K562 (cell line): Measurements from ENCODE around the gene PTRHD1. TPM values are rescaled to one million over a fixed set of nuclear protein-coding genes. Genes with fewer than 3 reads are reported as not detected.

Source experiments
- ATF1 ChIP-seq, 2 experiments: fragments of 450-650 bp in 1 of 2; IDR thresholded peaks; 2 replicates each; pipeline ENCODE4 v1.6.1; 2016; ENCODE audit warnings: missing compliant biosample characterization in 1 of 2, missing genetic modification characterization in 1 of 2
- CHD1 ChIP-seq: fragments of 200-600 bp; sonication (generic); IDR thresholded peaks from one replicate; pipeline ENCODE4 v1.6.1; 2012; ENCODE audit warnings: mild to moderate bottlenecking, moderate library complexity, low read length, inconsistent platforms
- CHD4 ChIP-seq: fragments of 200-600 bp; sonication (generic); IDR thresholded peaks from 3 replicates; pipeline ENCODE4 v1.6.1; 2012; ENCODE audit warnings: low read depth, mild to moderate bottlenecking, mixed read lengths, low read length, inconsistent platforms; ENCODE audit not compliant: insufficient read depth, insufficient replicate concordance, poor library complexity, severe bottlenecking
- CREB1 ChIP-seq, 2 experiments: sonication (generic) in 1 of 2; formaldehyde crosslinking in 1 of 2; IDR thresholded peaks; 2 replicates each; pipeline versions ENCODE4 v1.6.1 to v1.8.0; 2012 to 2022; ENCODE audit warnings: inconsistent platforms in 1 of 2, mild to moderate bottlenecking in 1 of 2, missing genetic modification reagents in 1 of 2, moderate library complexity in 1 of 2
- CREBBP ChIP-seq: IDR thresholded peaks from one replicate; pipeline ENCODE4 v1.6.1; 2012; ENCODE audit warnings: low read depth, mild to moderate bottlenecking, control low read depth, inconsistent platforms, low read length
- DACH1 ChIP-seq: fragments of 450-650 bp; IDR thresholded peaks from 2 replicates; pipeline ENCODE4 v1.6.1; 2018; ENCODE audit not compliant: partially characterized antibody
- ETS2 ChIP-seq: IDR thresholded peaks from 2 replicates; pipeline ENCODE4 v1.6.1; 2016; ENCODE audit warnings: borderline replicate concordance, missing genetic modification characterization, mild to moderate bottlenecking, moderate library complexity, missing compliant biosample characterization; ENCODE audit not compliant: poor library complexity, severe bottlenecking
- ETV1 ChIP-seq: fragments of 450-650 bp; conservative IDR thresholded peaks from 2 replicates; pipeline ENCODE4 v1.6.1; 2016; ENCODE audit warnings: missing genetic modification characterization, control low read depth, low read depth, missing compliant biosample characterization
- FOXA3 ChIP-seq, 2 experiments: fragments of 450-650 bp in 1 of 2; sonication (generic) in 1 of 2; formaldehyde crosslinking; IDR thresholded peaks in 1 of 2; conservative IDR thresholded peaks in 1 of 2; 2 replicates each; pipeline versions ENCODE4 v1.4.0 to v1.8.0; 2020 to 2022; ENCODE audit warnings: mild to moderate bottlenecking in 2 of 2, missing genetic modification reagents in 1 of 2
- KAT2B ChIP-seq: IDR thresholded peaks from one replicate; pipeline ENCODE4 v1.6.1; 2012; ENCODE audit warnings: low read depth, mild to moderate bottlenecking, control low read depth, inconsistent platforms, low read length, moderate library complexity
- KLF1 ChIP-seq: fragments of 450-650 bp; IDR thresholded peaks from 2 replicates; pipeline ENCODE4 v1.6.1; 2016; ENCODE audit warnings: missing genetic modification characterization, missing compliant biosample characterization
- MAFF ChIP-seq: IDR thresholded peaks from 2 replicates; pipeline ENCODE4 v1.6.1; 2012; ENCODE audit warnings: low read length, improper control_type of control experiment
- MAFG ChIP-seq: fragments of 450-650 bp; conservative IDR thresholded peaks from 2 replicates; pipeline ENCODE4 v1.6.1; 2016; ENCODE audit warnings: missing genetic modification characterization, missing compliant biosample characterization
- MEIS2 ChIP-seq: fragments of 450-650 bp; IDR thresholded peaks from 2 replicates; pipeline ENCODE4 v1.6.1; 2014; ENCODE audit warnings: mild to moderate bottlenecking; ENCODE audit not compliant: partially characterized antibody
- PRPF4 ChIP-seq: fragments of 200-400 bp; formaldehyde crosslinking; IDR thresholded peaks from one replicate; pipeline ENCODE4 v1.6.1; 2017; ENCODE audit warnings: low read length, low read depth, mild to moderate bottlenecking; ENCODE audit not compliant: insufficient read depth, poor library complexity, severe bottlenecking
- PYGO2 ChIP-seq: fragments of 450-650 bp; IDR thresholded peaks from 2 replicates; pipeline ENCODE4 v1.6.1; 2016; ENCODE audit warnings: mild to moderate bottlenecking, missing genetic modification characterization, moderate library complexity, missing compliant biosample characterization
- RBM14 ChIP-seq: fragments of 200-400 bp; formaldehyde crosslinking; IDR thresholded peaks from 2 replicates; pipeline ENCODE4 v1.6.1; 2018; ENCODE audit warnings: low read depth, mild to moderate bottlenecking, low read length, moderate library complexity, borderline replicate concordance; ENCODE audit not compliant: insufficient read depth
- SAP30 ChIP-seq: fragments of 200-600 bp; sonication (generic); IDR thresholded peaks from 2 replicates; pipeline ENCODE4 v1.6.1; 2012; ENCODE audit warnings: borderline replicate concordance, low read depth, mild to moderate bottlenecking, moderate library complexity, low read length, control low read depth, inconsistent platforms; ENCODE audit not compliant: insufficient read depth, poor library complexity, severe bottlenecking
- SMC3 ChIP-seq: conservative IDR thresholded peaks from 2 replicates; pipeline ENCODE4 v1.6.1; 2011; ENCODE audit warnings: low read depth, low read length, improper control_type of control experiment; ENCODE audit not compliant: insufficient read depth
- SRSF1 ChIP-seq: fragments of 200-400 bp; formaldehyde crosslinking; IDR thresholded peaks from 2 replicates; pipeline ENCODE4 v1.6.1; 2017; ENCODE audit warnings: mild to moderate bottlenecking, low read depth, low read length, moderate library complexity
- TAF15 ChIP-seq: fragments of 200-400 bp; formaldehyde crosslinking; IDR thresholded peaks from 2 replicates; pipeline ENCODE4 v1.6.1; 2017; ENCODE audit warnings: mild to moderate bottlenecking, low read depth, low read length, moderate library complexity
- TRIM28 ChIP-seq: fragments of 450-650 bp; IDR thresholded peaks from 2 replicates; pipeline ENCODE4 v1.6.1; 2017
- ZNF197 ChIP-seq: fragments of 200-800 bp; sonication (Bioruptor generic); IDR thresholded peaks from 2 replicates; pipeline ENCODE4 v1.6.1; 2016; ENCODE audit warnings: low read depth, missing genetic modification characterization, missing compliant biosample characterization
- ZNF561 ChIP-seq: fragments of 450-650 bp; formaldehyde crosslinking; conservative IDR thresholded peaks from 2 replicates; pipeline ENCODE4 v1.4.0; 2020; ENCODE audit warnings: mild to moderate bottlenecking, moderate library complexity
- polyA plus RNA-seq, 8 experiments: library from polyadenylated mRNA; depleted of rRNA in 4 of 8; stranded (reverse) in 5 of 8; unstranded in 3 of 8; fragments of >200 nt; fragmentation: Nextera tagmentation in 2 of 8; fragmentation: Illumina TruSeq in 1 of 8; extraction: Ambion mirVana in 2 of 8; extraction: Trizol in 1 of 8; gene quantifications; 2 replicates each; pipeline versions ENCODE4 v1.2.1 to v1.2.3, GENCODE V29; 2011 to 2014; ENCODE audit warnings: inconsistent platforms in 1 of 8, missing spikeins in 1 of 8
- total RNA-seq, 7 experiments: library from RNA; depleted of rRNA in 6 of 7; stranded (reverse); fragments of >200 nt in 6 of 7; fragmentation: Illumina TruSeq in 2 of 7; extraction: Trizol in 2 of 7; gene quantifications; 2 replicates each; pipeline versions ENCODE4 v1.2.1 to v1.2.3, GENCODE V29; 2011 to 2021; ENCODE audit warnings: low replicate concordance in 1 of 7
- TF ChIP-seq, protein P1 (sequence below): fragments of 250-450 bp; sonication (Bioruptor Pico); IDR thresholded peaks from 2 replicates; pipeline ENCODE4 v1.8.0; 2021; ENCODE audit warnings: moderate library complexity, mild to moderate bottlenecking, inconsistent platforms
- TF ChIP-seq, protein P2 (sequence below): IDR thresholded peaks from 2 replicates; pipeline ENCODE4 v1.6.1; 2016; ENCODE audit warnings: missing genetic modification characterization, missing compliant biosample characterization

Gene PTRHD1
- total and polyA plus RNA-seq, 9 of the 15 experiments (the other 6 are each of a cell fraction or from before 2014, with no cell fraction given) = 15.8 to 83.2 (median 46.6) TPM

DNA sequence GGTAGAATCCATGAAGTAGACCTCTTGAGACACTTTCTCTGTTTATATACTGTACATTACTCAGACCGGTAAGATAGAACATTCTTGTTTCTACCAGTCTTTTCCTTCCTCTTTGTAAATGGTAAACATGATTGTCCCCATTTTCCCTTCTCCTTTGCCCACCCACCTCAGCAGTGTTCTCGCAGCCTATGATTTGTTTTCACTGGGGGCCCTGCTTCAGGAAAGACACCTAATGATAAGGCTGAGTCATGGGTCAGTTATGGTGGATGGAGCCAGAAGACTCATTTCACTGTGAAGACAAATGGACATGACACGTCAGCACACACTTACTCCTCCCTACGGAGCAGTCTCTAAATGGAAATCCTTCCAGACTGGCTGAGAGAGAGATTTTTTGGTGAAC lies 23.7 kb upstream of the PTRHD1 start (continued):
- TF ChIP-seq, protein P1, sequence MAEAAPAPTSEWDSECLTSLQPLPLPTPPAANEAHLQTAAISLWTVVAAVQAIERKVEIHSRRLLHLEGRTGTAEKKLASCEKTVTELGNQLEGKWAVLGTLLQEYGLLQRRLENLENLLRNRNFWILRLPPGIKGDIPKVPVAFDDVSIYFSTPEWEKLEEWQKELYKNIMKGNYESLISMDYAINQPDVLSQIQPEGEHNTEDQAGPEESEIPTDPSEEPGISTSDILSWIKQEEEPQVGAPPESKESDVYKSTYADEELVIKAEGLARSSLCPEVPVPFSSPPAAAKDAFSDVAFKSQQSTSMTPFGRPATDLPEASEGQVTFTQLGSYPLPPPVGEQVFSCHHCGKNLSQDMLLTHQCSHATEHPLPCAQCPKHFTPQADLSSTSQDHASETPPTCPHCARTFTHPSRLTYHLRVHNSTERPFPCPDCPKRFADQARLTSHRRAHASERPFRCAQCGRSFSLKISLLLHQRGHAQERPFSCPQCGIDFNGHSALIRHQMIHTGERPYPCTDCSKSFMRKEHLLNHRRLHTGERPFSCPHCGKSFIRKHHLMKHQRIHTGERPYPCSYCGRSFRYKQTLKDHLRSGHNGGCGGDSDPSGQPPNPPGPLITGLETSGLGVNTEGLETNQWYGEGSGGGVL (CRISPR knock-in tag) = no peak
- TF ChIP-seq ZNF197 (CRISPR knock-in tag) (no peak), TAF15 (no peak), DACH1 (no peak), FOXA3 (CRISPR knock-in tag; conservative IDR thresholded peaks at IDR 0.05 in 1 of 2, IDR thresholded peaks at IDR 0.05 in 1 of 2) (no peak), CREBBP (no peak), CHD4 (no peak), CREB1 (IDR thresholded peaks at IDR 0.05) (0 out of 2 replicates have a peak, but pooled peaks have one; percentile 9), CREB1 (CRISPR knock-in tag; IDR thresholded peaks at IDR 0.05) (no peak), KAT2B (no peak), MEIS2 (peak; percentile 78), ETS2 (tag) (no peak), MAFF (peak; percentile 67; the same call in 1 of the 2 replicates), MAFG (tag) (peak; percentile 88), KLF1 (tag) (no peak), TRIM28 (no peak), ETV1 (no peak; the same call in 1 of the 2 replicates), CHD1 (no peak), PYGO2 (tag) (no peak), SMC3 (no peak), ATF1 (CRISPR knock-in tag; IDR thresholded peaks at IDR 0.05) (no peak), ATF1 (tag; IDR thresholded peaks at IDR 0.05) (peak; percentile 63), SRSF1 (no peak), PRPF4 (no peak), SAP30 (no peak), ZNF561 (no peak), RBM14 (no peak)
- TF ChIP-seq, protein P2, sequence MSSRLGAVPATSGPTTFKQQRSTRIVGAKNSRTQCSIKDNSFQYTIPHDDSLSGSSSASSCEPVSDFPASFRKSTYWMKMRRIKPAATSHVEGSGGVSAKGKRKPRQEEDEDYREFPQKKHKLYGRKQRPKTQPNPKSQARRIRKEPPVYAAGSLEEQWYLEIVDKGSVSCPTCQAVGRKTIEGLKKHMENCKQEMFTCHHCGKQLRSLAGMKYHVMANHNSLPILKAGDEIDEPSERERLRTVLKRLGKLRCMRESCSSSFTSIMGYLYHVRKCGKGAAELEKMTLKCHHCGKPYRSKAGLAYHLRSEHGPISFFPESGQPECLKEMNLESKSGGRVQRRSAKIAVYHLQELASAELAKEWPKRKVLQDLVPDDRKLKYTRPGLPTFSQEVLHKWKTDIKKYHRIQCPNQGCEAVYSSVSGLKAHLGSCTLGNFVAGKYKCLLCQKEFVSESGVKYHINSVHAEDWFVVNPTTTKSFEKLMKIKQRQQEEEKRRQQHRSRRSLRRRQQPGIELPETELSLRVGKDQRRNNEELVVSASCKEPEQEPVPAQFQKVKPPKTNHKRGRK (tag) = no peak
